Stimulated activated CD8-positive, alpha-beta memory T cell treated with anti-CD3 and anti-CD28 coated beads, Interleukin-4, amount 100 ng/mL, for 24 hours (primary cell): ENCODE measurements around the gene ZNF761.
"Not testable (repeated sequence)": the region's sequence is repeated elsewhere in the genome, so short reads cannot be mapped to it uniquely, and the experiment has no call there.

Experiments used
- DNase-seq: peaks from one replicate; pipeline ENCODE4 v3.0.0-alpha.2; 2020; ENCODE audit warnings: low read depth

Gene ZNF761

DNA sequence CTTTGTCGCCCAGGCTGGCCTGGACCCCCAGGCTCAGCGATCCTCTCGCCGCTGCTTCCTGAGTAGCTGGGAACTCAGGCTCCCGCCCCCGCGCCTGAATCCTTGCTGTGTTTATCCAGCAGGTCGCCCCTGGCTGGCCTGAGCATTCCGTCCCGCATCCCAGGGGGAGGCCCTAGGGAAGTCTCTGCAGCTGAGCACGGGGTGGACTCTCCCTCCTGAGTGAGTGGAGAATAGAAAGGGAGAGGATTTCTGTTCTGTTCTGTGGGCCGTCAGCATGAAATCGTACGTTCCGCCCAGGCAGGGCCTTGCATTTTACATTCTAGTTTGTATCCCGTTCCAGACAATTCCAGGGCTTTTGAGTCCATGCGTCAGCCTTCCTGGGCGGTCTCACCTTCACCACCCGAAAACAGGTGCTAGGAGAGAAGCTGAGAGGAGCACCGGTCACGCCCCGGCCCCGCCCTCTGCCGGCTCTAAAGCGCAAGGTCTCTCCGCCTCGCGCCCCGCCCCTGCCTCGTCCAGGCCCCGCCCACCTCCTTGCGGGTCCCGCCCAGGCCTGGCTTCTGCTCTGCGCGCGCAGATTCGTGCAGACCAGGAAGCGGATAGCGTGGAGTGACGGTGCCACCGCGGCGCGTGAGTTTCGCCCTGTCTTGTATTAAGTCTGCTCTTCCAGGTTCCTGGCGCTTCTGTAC, at the start of gene ZNF761:
Gene ZNF761 (plus strand): TSS at position 586 of the 689 bp plus-strand sequence. CDS start 15,285 bp downstream, outside the sequence.
- DNase-seq, result peak; percentile 96

DNA sequence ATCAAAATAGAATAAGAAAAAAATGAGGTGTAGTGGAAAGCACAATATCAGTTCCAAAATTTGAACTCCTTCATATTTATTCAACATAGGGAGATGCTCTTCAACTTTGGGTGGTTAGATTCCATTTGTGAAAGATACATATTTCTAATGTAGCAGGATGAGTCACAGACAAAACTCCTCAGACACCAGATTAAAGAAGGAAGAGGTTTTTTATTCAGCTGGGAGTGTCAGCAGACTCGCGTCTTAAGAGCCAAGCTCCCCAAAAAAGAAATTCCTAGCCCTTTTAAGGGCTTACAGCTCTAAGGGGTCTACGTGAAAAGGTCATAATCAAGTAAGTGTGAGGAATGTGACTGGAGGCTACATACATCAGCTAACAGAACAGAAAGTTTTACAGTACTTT, 43.6 kb upstream of the ZNF761 start:
- DNase-seq, result no peak

GRCh38 chr19:53388904-53389303, 42.9 kb upstream of the ZNF761 start:
- no peak for DNase-seq

- no peak for DNase-seq
Observed at GRCh38 chr19:53389571-53389970, 42.2 kb upstream of the ZNF761 start.

DNA sequence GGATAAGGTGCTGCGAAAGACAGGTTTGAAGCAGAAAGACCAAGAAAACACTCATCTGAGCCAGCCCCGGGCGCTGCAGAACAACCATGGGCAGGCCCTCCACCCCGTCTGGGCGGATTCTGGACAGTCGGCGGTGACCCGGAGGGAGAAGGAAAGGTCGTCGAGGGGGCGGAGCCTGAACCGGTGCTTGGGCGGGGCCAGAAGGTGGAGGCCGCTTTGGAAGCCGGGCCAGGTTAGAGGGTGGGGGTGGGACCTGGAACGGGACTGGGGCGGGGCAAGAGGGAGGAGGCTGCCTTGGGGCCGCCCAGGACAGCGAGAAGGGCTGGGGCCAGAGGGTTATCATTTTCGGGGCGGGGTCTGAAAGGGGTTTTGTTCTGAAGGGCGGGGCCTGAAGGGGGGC, 41.8 kb upstream of the ZNF761 start:
- no peak for DNase-seq

DNA sequence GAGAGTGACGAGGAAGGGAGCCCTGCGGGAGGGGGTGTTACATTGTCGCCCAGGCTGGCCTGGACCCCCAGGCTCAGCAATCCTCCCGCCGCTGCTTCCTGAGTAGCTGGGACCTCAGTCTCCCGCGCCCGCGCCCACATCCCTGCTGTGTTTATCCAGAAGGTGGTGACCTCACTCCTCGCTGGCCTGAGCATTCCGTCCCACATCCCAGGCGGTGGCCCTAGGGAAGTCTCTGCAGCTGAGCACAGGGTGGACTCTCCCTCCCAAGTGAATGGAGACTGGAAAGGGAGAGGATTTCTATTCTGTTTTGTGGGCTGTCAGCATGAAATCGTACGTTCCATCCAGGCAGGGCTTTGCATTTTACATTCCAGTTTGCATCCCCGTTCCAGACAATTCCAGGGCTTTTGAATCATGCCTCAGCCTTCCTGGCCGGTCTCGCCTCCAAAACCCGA, 37.2 kb upstream of the ZNF761 start:
- DNase-seq, result no peak

DNA sequence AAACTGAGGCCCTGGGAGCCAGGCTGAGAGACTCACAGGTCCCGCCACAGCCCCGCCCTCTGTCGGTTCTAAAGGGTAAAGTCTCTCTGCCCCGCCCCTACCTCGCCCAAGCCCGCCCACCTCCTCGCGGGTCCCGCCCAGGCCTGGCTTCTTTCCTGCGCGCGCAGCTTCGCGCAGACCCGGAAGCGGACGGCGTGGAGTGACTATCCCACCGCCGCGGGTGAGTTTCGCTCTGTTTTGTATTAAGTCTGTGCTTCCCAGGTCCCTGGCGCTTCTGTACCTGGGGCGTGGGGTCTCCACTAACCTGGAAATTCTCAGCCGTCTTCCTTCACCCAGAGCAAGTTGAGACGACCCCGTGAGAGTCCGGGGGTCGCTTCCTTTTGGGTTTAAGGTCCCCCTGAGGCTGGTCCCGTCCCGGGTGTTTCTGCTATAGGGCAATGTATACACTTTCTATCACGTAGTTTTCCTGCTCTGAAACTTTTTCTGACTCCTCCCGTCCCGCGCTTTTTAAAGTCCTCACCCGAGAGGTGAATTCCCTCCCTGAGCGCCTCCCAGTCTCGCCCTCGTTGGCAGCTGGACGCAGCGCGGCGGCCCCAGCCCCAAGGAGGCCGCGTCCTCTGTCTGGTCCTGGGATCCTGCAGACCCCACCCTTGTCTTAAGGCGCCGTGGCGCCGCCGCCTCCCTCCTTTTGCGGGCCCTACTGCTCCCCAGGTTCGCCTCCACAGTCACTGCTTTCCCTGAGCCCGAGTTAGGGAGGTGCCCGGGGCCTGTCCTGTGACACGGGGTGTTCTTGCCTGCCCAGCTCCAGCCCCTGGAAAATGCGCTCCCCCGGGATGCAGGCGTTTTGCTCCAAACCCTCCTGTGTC, 36.6 kb upstream of the ZNF761 start, which contains the start of gene ZNF765:
Gene ZNF765 (plus strand): TSS at position 176 of the 866 bp plus-strand sequence. CDS start 2,867 bp downstream, outside the sequence.
- DNase-seq, result peak; percentile 96

- not testable (repeated sequence) for DNase-seq
Observed at GRCh38 chr19:53395840-53396524, 35.8 kb upstream of the ZNF761 start.

DNA sequence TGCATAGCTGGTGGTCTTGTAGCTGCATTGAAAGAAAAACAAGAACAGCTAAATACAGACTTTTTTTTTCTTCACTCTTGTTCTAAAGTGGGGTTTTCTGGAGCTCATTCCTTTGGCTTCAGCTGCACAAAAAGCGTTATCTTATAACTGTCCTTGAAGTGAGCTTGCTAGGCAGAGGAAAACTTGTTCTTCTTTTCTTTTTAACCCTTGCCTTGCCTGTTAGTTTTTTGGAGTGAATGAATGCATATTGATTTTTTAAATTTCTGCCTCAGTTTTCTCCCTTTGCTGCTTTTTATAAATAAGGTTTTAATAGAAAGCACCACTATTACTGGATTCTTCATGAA, 35.3 kb upstream of the ZNF761 start:
- DNase-seq, result no peak

- DNase-seq, result not testable (repeated sequence)
Observed at GRCh38 chr19:53397918-53398317, 33.9 kb upstream of the ZNF761 start.

DNA sequence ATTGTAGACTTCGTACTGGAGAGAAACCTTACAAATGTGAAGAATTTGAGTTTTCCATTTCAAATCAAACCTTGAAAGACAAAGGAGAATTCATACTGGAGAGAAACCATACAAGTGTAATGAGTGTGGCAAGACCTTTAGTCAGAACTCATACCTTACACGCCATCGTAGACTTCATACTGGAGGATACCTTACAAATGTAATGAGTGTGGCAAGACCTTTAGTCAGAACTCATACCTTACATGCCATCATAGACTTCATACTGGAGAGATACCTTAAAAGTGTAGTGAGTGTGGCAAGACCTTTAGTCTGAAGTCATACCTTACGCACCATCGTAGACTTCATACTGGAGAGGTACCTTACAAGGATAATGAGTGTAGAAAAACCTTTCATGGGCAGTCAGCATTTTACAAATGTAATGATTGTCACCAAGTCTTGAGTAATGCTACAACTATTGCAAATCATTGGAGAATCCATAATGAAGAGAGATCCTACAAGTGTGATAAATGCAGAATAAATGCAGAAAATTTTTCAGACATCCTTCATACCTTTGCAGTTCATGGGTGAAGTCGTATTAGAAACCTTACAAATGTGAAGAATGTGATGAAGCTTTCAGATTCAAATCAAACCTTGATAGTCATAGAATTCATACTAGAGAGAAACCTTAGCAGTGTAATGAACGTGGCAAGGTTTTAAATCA, 22.1 kb upstream of the ZNF761 start:
- DNase-seq, result no peak

GRCh38 chr19:53420520-53421315, 11.1 kb upstream of the ZNF761 start:
- DNase-seq, result not testable (repeated sequence)

- DNase-seq, result no peak
Observed at GRCh38 chr19:53422551-53422950, 9.2 kb upstream of the ZNF761 start.

DNA sequence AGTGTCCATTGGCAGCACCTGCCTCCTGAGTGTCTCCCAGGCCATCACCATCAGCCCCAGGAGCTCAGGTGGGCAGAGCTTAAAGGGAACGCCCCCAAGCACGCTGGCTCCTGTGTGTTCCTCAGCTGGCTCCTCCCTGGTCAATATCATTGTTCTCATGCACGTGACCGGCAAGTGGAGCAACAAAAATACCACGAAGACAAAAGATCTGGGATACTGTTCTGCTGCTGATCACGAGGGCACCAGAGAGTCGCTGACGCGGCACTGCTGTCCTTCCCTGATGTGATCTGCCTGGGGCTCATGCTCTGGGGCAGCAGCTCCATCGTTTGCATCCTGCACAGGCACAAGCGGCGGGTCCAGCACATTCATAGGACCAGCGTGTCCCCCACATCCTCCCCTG, 8.7 kb upstream of the ZNF761 start:
- not testable (repeated sequence) for DNase-seq

- not testable (repeated sequence) for DNase-seq
Observed at GRCh38 chr19:53423680-53424079, 8.1 kb upstream of the ZNF761 start.

- DNase-seq, result peak; percentile 48
Observed at GRCh38 chr19:53424968-53425597, 6.7 kb upstream of the ZNF761 start.

DNA sequence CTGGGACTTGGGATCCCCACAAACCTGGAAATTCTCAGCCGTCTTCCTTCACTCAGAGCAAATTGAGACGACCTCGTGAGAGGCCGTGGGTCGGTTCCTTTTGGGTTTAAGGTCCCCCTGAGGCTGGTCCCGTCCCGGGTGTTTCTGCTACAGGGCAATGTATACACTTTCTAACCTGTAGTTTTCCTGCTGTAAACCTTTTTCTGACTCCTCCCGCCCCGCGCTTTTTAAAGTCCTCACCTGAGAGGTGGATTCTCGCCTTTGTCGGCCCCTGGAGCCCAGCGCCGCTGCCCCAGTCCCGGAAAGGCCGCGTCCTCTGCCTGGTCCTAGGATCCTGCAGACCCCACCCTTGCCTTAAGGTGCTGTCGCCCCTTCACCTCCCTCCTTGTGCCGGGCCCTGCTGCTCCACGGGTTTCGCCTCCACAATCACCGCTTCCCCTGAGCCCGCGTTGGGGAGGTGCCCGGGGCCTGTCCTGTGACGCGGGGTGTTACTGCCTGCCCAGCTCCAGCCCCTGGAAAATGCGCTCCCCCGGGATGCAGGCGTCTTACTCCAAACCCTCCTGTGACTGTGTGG, 391 bp downstream of the ZNF761 start:
- DNase-seq, result no peak

GRCh38 chr19:53443809-53444208, 12.0 kb downstream of the ZNF761 start:
- DNase-seq, result not testable (repeated sequence)

DNA sequence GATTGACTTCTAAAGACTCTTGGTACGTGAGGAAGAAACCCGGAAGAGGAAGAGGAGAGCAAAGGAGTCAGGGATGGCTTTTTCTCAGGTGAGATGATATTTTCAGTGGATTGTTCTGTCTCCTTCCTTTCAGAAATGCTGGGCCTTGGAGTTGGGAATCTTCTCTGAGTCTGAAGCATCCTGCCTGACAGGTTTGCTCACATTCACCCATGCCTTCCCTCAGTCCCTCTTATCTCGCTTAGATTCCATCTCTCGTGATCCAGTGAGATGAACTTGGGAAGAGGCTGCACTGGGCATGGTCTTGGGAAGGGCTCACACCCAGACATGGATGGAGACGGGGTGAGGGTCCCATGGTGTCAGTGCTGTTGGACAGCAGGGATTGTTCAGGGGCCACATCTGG, 15.4 kb downstream of the ZNF761 start:
- DNase-seq, result not testable (repeated sequence)

- DNase-seq, result no peak
Observed at GRCh38 chr19:53455828-53456227, 24.0 kb downstream of the ZNF761 start.
